DMS79 treated with DMSO at 0.1 percent for 48 hours (cell line): ENCODE measurements around the gene CRACR2A.
A peak's percentile ranks its signal among the peaks of the same experiment; 100 is the strongest.

Experiments
- DNase-seq: peaks from one replicate; lab custom pipeline; 2025; lab: John Stamatoyannopoulos, UW

The CRACR2A gene

GRCh38 chr12:3723916-3724805, 28.7 kb downstream of the CRACR2A start:
- DNase-seq, result no peak

GRCh38 chr12:3722368-3722767, 30.5 kb downstream of the CRACR2A start:
- no peak for DNase-seq

GRCh38 chr12:3720772-3721171, 32.1 kb downstream of the CRACR2A start:
- DNase-seq, result no peak

GRCh38 chr12:3718100-3718499, 34.8 kb downstream of the CRACR2A start:
- no peak for DNase-seq

GRCh38 chr12:3717283-3717898, 35.5 kb downstream of the CRACR2A start:
- DNase-seq, result no peak

GRCh38 chr12:3715999-3716398, 36.9 kb downstream of the CRACR2A start:
- DNase-seq, result no peak

GRCh38 chr12:3713947-3714346, 39.0 kb downstream of the CRACR2A start:
- no peak for DNase-seq

GRCh38 chr12:3713483-3713882, 39.4 kb downstream of the CRACR2A start:
- DNase-seq, result no peak

- no peak for DNase-seq
These were observed 40.5 kb downstream of the CRACR2A start for GRCh38 chr12:3712209-3712992.

- no peak for DNase-seq
These were observed 47.6 kb downstream of the CRACR2A start for GRCh38 chr12:3705354-3705675.

GRCh38 chr12:3704512-3705353, 48.2 kb downstream of the CRACR2A start:
- DNase-seq, result no peak

GRCh38 chr12:3700861-3701260, 52.0 kb downstream of the CRACR2A start:
- DNase-seq, result no peak

- DNase-seq, result peak; percentile 90
These were observed 54.5 kb downstream of the CRACR2A start for GRCh38 chr12:3698218-3698974.

- DNase-seq, result no peak
These were observed 55.5 kb downstream of the CRACR2A start for GRCh38 chr12:3697311-3697870.

- DNase-seq, result peak; percentile 54
These were observed 58.2 kb downstream of the CRACR2A start for GRCh38 chr12:3694673-3695072.

- no peak for DNase-seq
These were observed 60.1 kb downstream of the CRACR2A start for GRCh38 chr12:3692616-3693365.

GRCh38 chr12:3686463-3686862, 66.4 kb downstream of the CRACR2A start:
- no peak for DNase-seq

GRCh38 chr12:3685830-3686229, 67.1 kb downstream of the CRACR2A start:
- no peak for DNase-seq

GRCh38 chr12:3684449-3685051, 68.4 kb downstream of the CRACR2A start:
- no peak for DNase-seq

GRCh38 chr12:3683670-3684069, 69.2 kb downstream of the CRACR2A start:
- no peak for DNase-seq
